ENCODE data around the gene HAUS3. TPM values are rescaled to one million over a fixed set of nuclear protein-coding genes. Genes with fewer than 3 reads are reported as not detected.
A peak's percentile ranks its signal among the peaks of the same experiment; 100 is the strongest.

Gene HAUS3
- total and polyA plus RNA-seq, 10 of the 15 experiments (the other 5 are each of a cell fraction or from before 2014, with no cell fraction given), result 4.2 to 23.9 (median 12.3) TPM

DNA sequence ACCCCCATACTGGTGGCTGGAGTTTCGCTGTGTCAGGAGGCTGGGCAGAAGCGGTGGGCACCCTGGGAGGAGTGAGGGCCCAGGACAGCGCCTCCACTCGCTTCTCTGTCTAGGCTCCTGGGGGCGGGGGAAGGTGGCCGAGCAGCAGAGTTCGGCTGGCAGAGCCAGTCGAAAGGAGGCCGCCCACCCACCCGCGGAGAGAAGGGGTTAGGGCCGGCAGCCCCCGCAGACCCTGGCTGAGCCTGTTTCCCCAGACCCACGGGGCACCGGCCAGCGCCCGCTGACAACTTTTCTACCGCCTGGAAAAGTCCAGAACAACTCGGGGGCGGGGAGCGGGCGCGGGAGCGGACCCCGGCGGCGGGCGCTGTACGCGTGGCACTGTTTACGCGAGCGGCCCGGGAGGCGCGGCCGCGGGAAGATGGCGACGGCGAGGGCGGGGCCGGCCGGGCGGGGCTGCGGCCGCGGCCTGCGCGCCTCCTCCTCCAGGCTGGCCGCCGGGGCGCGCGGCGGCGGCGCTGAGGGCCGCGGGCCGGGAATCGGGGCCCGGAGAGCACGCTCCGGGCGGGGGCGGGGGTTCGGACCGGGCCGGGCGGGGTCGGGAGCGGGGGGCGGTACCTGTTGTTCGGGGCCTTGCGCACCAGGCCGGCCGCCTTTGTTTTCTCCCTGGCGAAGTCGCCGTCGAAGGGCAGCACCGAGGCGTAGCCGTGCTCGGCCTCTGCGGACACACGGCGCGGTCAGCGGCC is 19.4 kb upstream of the HAUS3 start (continued):
- TF ChIP-seq, protein P1, sequence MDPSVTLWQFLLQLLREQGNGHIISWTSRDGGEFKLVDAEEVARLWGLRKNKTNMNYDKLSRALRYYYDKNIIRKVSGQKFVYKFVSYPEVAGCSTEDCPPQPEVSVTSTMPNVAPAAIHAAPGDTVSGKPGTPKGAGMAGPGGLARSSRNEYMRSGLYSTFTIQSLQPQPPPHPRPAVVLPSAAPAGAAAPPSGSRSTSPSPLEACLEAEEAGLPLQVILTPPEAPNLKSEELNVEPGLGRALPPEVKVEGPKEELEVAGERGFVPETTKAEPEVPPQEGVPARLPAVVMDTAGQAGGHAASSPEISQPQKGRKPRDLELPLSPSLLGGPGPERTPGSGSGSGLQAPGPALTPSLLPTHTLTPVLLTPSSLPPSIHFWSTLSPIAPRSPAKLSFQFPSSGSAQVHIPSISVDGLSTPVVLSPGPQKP (IDR thresholded peaks at IDR 0.05; ENCODE audit: low read depth, low read length), result no peak
- no peak for TF ChIP-seq PAX5 (IDR thresholded peaks at IDR 0.05; ENCODE audit: borderline replicate concordance, low read depth, low read length)
- no peak for TF ChIP-seq CBX5 (IDR thresholded peaks at IDR 0.05; ENCODE audit: low read depth)
- TF ChIP-seq RAD51 (IDR thresholded peaks at IDR 0.05), result no peak
- no peak for TF ChIP-seq FOS (IDR thresholded peaks at IDR 0.05; ENCODE audit: borderline replicate concordance, extremely low read depth, insufficient read length)
- no peak for TF ChIP-seq RFX5 (IDR thresholded peaks at IDR 0.05; ENCODE audit: low read depth, low read length)
- TF ChIP-seq ZNF24 (IDR thresholded peaks at IDR 0.05), result no peak
- no peak for TF ChIP-seq IKZF2 (IDR thresholded peaks at IDR 0.05)
- TF ChIP-seq, protein P2, sequence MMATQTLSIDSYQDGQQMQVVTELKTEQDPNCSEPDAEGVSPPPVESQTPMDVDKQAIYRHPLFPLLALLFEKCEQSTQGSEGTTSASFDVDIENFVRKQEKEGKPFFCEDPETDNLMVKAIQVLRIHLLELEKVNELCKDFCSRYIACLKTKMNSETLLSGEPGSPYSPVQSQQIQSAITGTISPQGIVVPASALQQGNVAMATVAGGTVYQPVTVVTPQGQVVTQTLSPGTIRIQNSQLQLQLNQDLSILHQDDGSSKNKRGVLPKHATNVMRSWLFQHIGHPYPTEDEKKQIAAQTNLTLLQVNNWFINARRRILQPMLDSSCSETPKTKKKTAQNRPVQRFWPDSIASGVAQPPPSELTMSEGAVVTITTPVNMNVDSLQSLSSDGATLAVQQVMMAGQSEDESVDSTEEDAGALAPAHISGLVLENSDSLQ (IDR thresholded peaks at IDR 0.05), result no peak
- TF ChIP-seq TCF12 (IDR thresholded peaks at IDR 0.05; ENCODE audit: low read depth, low read length), result no peak
- peak; percentile 82 for TF ChIP-seq SIN3A (IDR thresholded peaks at IDR 0.05; ENCODE audit: low read depth, low read length)
- TF ChIP-seq BACH1 (IDR thresholded peaks at IDR 0.05; ENCODE audit: borderline replicate concordance), result peak; percentile 29
- TF ChIP-seq BMI1 (IDR thresholded peaks at IDR 0.05; ENCODE audit: borderline replicate concordance), result no peak
- TF ChIP-seq, protein P3, sequence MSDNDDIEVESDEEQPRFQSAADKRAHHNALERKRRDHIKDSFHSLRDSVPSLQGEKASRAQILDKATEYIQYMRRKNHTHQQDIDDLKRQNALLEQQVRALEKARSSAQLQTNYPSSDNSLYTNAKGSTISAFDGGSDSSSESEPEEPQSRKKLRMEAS (IDR thresholded peaks at IDR 0.05; ENCODE audit: low read depth, low read length), result peak; percentile 57
- TF ChIP-seq STAT1 (conservative IDR thresholded peaks at IDR 0.05), result no peak
- TF ChIP-seq TCF7 (IDR thresholded peaks at IDR 0.05; ENCODE audit: borderline replicate concordance), result no peak
- TF ChIP-seq, protein P4, sequence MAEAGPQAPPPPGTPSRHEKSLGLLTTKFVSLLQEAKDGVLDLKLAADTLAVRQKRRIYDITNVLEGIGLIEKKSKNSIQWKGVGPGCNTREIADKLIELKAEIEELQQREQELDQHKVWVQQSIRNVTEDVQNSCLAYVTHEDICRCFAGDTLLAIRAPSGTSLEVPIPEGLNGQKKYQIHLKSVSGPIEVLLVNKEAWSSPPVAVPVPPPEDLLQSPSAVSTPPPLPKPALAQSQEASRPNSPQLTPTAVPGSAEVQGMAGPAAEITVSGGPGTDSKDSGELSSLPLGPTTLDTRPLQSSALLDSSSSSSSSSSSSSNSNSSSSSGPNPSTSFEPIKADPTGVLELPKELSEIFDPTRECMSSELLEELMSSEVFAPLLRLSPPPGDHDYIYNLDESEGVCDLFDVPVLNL (IDR thresholded peaks at IDR 0.05; ENCODE audit: low read depth, low read length), result no peak
- TF ChIP-seq IKZF1 (conservative IDR thresholded peaks at IDR 0.05), result peak; percentile 16; the same call in 1 of the 2 replicates
- no peak for TF ChIP-seq EP300 (IDR thresholded peaks at IDR 0.05; ENCODE audit: borderline replicate concordance in 1 of 2, control insufficient read depth in 1 of 2, low read depth in 2 of 2, low read length in 2 of 2)
- no peak for TF ChIP-seq POLR2AphosphoS5 (IDR thresholded peaks at IDR 0.05; ENCODE audit: low read length)

All from GM12878 (cell line).